Panc1 (cell line): Measurements from ENCODE around the gene STAP2. TPM values are rescaled to one million over a fixed set of nuclear protein-coding genes. Genes with fewer than 3 reads are reported as not detected.

ENCODE experiments used
- ATAC-seq: fragments of 200-7000 bp; cut with Tn5 transposase; 2 replicates; pipeline ENCODE4 v1.9.1; 2020; ENCODE audit warnings: mild to moderate bottlenecking, moderate library complexity
- BruUV-seq: library from RNA; stranded (reverse); fragments of 400-500 nt; replicated peaks from 2 replicates; lab custom pipeline; 2021; lab: Mats Ljungman, UMichigan
- CTCF ChIA-PET: fragments of 300-600 bp; sonication (Branson Sonifier 250); formaldehyde crosslinking; loops from one replicate; lab custom pipeline; 2022; ENCODE audit warnings: antibody characterized with exemption; lab: Charles Lee
- POLR2A ChIA-PET: fragments of 300-600 bp; sonication (Branson Sonifier 250); formaldehyde crosslinking; loops from one replicate; lab custom pipeline; 2022; ENCODE audit warnings: antibody characterized with exemption; lab: Charles Lee
- DNase-seq: peaks from one replicate; pipeline ENCODE4 v3.0.0-alpha.2; 2010; ENCODE audit warnings: low read depth, low spot score
- H3K27ac ChIP-seq: 2 replicates; pipeline ENCODE4 v1.5.1; 2011; ENCODE audit warnings: mild to moderate bottlenecking, low read length, inconsistent platforms
- H3K27me3 ChIP-seq: fragments of 200-500 bp; sonication (Bioruptor generic); 2 replicates; pipeline ENCODE4 v1.6.0; 2014; ENCODE audit warnings: low read length, inconsistent platforms; ENCODE audit not compliant: control insufficient read depth, insufficient read depth
- H3K36me3 ChIP-seq: fragments of 200-500 bp; sonication (Bioruptor generic); 2 replicates; pipeline ENCODE4 v1.5.1; 2014; ENCODE audit warnings: inconsistent platforms, mild to moderate bottlenecking, low read length, moderate library complexity; ENCODE audit not compliant: control insufficient read depth, insufficient read depth
- H3K4me1 ChIP-seq: 2 replicates; pipeline ENCODE4 v1.5.1; 2011; ENCODE audit warnings: inconsistent platforms, mild to moderate bottlenecking, low read length, moderate library complexity; ENCODE audit not compliant: control insufficient read depth, insufficient read depth
- H3K4me3 ChIP-seq, 2 experiments: 2 replicates each; pipeline ENCODE4 v1.5.1; 2011 to 2012; ENCODE audit warnings: low read depth in 2 of 2, low read length in 2 of 2, mild to moderate bottlenecking in 2 of 2, inconsistent platforms in 1 of 2, moderate library complexity in 1 of 2
- H3K9me3 ChIP-seq: fragments of 200-500 bp; sonication (Bioruptor generic); 2 replicates; pipeline ENCODE4 v1.5.1; 2014; ENCODE audit warnings: low read depth, mild to moderate bottlenecking, inconsistent platforms, low read length, moderate library complexity; ENCODE audit not compliant: control insufficient read depth, insufficient read depth
- POLR2AphosphoS5 ChIP-seq: IDR thresholded peaks from 2 replicates; pipeline ENCODE4 v1.6.1; 2012; ENCODE audit warnings: mild to moderate bottlenecking, low read depth, low read length, moderate library complexity
- SIN3A ChIP-seq: IDR thresholded peaks from 2 replicates; pipeline ENCODE4 v1.6.1; 2012; ENCODE audit warnings: low read depth, mild to moderate bottlenecking, low read length, moderate library complexity, borderline replicate concordance; ENCODE audit not compliant: insufficient read depth
- TCF7L2 ChIP-seq: IDR thresholded peaks from 2 replicates; pipeline ENCODE4 v1.6.1; 2011; ENCODE audit warnings: mild to moderate bottlenecking, low read depth, low read length, inconsistent platforms
- in situ Hi-C: cut with HindIII; loops from 2 replicates; pipeline ENCODE4 v1.10.0; 2016; ENCODE audit warnings: low sequenced_read_pairs, low pct_unique_long_range_greater_than_20kb
- intact Hi-C: fragments of 100-400 bp; cut with micrococcal nuclease; formaldehyde crosslinking; loops from one replicate; pipeline ENCODE4 v1.10.0; 2022; ENCODE audit not compliant: unreplicated experiment
- total RNA-seq: library from RNA; stranded (reverse); gene quantifications from one replicate; pipeline ENCODE4 v1.2.1, GENCODE V29; 2021; ENCODE audit not compliant: unreplicated experiment
- TF ChIP-seq, protein P1 (sequence below), 2 experiments: IDR thresholded peaks; 2 replicates each; pipeline ENCODE4 v1.6.1; 2011 to 2012; ENCODE audit warnings: low read depth in 2 of 2, control low read depth in 1 of 2, low read length in 1 of 2, mild to moderate bottlenecking in 1 of 2, moderate library complexity in 1 of 2; ENCODE audit not compliant: insufficient read depth in 1 of 2
- TF ChIP-seq, protein P2 (sequence below): fragments of 450-650 bp; IDR thresholded peaks from 2 replicates; pipeline ENCODE4 v1.5.1; 2017; ENCODE audit warnings: mild to moderate bottlenecking

The STAP2 gene
- total RNA-seq, 1 experiment from 2014 or later: 10.0 TPM

DNA sequence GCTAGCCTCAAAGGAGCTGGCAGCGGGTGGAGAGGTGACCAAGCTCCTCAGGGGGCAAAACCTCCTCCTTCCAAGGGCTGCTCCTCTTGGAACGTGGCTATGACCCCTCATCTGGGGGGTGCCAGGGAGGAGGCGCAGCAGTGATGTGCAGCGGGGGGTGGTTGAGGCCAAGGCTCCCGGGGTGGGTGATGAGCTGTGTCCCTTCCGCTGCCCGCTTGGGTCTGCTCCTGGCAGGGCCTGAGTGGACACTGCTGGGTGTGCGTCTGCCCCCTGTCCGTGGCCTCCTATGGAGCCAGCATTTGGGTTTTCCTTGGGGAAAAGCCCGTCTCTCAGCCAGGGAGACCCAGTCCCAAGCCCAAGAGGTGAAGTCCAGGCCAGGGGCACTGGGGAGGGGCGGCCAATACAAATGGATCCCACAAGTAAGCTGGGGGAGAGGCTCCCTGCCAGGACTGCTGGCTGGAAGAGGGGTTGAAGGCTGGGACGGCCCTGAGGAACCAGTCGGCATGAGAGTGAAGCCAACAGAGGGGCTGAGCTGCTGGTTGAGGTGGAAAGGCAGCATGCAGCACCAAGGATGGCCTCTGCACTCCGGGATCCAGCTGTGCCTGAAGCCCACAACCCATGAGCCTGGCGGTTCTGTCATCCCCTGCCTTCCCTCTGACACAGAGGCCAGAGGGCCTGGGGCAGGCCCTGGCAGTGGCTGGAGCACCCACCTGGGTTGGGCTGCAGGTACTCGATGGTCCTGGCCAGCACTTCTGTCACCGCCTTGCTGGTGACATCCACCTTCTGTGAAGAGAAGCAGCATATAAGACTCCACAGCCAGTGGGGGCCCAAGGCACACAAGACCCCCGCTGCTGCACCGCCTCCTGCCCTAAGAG is 27.4 kb upstream of the STAP2 start:
- Histone ChIP-seq H3K4me3 (no peak overlapping the region), H3K4me1 (peaks cover 40% of the 10 kb centered on the region), H3K36me3 (no peaks in the 10 kb centered on the region), H3K27ac (no peak overlapping the region), H3K9me3 (no peaks in the 10 kb centered on the region), H3K27me3 (no peaks in the 10 kb centered on the region)
- DNase-seq (no peak), ATAC-seq (no peak)
- BruUV-seq: no TSS peak
- ChIA-PET POLR2A (interaction anchor here (0.5 kb wide), 1 partner anchor 35 kb away, joined by 3 read pairs; no protein-coding TSS in a partner anchor), CTCF (no interaction called here)
- intact Hi-C loops: loop anchor here (5.0 kb wide), 1 partner anchor 36 kb away; the partner anchor contains the start of genes CHAF1A and SH3GL1
- TF ChIP-seq POLR2AphosphoS5: no peak
- no peak for TF ChIP-seq SIN3A
- TF ChIP-seq, protein P1, sequence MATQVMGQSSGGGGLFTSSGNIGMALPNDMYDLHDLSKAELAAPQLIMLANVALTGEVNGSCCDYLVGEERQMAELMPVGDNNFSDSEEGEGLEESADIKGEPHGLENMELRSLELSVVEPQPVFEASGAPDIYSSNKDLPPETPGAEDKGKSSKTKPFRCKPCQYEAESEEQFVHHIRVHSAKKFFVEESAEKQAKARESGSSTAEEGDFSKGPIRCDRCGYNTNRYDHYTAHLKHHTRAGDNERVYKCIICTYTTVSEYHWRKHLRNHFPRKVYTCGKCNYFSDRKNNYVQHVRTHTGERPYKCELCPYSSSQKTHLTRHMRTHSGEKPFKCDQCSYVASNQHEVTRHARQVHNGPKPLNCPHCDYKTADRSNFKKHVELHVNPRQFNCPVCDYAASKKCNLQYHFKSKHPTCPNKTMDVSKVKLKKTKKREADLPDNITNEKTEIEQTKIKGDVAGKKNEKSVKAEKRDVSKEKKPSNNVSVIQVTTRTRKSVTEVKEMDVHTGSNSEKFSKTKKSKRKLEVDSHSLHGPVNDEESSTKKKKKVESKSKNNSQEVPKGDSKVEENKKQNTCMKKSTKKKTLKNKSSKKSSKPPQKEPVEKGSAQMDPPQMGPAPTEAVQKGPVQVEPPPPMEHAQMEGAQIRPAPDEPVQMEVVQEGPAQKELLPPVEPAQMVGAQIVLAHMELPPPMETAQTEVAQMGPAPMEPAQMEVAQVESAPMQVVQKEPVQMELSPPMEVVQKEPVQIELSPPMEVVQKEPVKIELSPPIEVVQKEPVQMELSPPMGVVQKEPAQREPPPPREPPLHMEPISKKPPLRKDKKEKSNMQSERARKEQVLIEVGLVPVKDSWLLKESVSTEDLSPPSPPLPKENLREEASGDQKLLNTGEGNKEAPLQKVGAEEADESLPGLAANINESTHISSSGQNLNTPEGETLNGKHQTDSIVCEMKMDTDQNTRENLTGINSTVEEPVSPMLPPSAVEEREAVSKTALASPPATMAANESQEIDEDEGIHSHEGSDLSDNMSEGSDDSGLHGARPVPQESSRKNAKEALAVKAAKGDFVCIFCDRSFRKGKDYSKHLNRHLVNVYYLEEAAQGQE (IDR thresholded peaks at IDR 0.05; ENCODE audit: insufficient read depth in 1 of 2, low read depth in 2 of 2, low read length in 1 of 2): no peak
- TF ChIP-seq TCF7L2: no peak
- TF ChIP-seq, protein P2, sequence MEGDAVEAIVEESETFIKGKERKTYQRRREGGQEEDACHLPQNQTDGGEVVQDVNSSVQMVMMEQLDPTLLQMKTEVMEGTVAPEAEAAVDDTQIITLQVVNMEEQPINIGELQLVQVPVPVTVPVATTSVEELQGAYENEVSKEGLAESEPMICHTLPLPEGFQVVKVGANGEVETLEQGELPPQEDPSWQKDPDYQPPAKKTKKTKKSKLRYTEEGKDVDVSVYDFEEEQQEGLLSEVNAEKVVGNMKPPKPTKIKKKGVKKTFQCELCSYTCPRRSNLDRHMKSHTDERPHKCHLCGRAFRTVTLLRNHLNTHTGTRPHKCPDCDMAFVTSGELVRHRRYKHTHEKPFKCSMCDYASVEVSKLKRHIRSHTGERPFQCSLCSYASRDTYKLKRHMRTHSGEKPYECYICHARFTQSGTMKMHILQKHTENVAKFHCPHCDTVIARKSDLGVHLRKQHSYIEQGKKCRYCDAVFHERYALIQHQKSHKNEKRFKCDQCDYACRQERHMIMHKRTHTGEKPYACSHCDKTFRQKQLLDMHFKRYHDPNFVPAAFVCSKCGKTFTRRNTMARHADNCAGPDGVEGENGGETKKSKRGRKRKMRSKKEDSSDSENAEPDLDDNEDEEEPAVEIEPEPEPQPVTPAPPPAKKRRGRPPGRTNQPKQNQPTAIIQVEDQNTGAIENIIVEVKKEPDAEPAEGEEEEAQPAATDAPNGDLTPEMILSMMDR: no peak
- in situ Hi-C loops: no loop called here

DNA sequence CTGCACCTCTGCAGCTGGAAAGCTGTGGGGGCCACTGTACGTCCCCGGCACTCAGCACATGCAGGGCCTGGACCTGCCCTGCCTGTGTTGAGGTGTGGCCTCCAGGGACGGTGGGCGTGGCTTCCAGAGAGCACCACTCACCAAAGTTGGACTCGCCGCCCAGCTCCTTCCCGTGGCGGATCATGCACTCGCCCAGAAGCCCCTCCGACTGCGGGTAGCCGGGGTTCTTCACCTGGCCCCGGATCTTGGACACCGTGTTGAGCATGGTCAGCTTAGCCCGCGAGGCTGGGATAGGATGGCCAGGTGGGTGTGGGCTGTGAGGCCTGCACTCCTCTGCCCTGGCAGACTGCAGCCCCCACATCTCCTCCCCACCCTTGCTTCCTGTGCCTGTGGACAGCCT is 26.7 kb upstream of the STAP2 start:
- in situ Hi-C loops: no loop called here
- ATAC-seq (no peak), DNase-seq (no peak)
- Histone ChIP-seq H3K27me3 (no peaks in the 10 kb centered on the region), H3K4me1 (peaks cover 40% of the 10 kb centered on the region), H3K36me3 (no peaks in the 10 kb centered on the region), H3K4me3 (no peak overlapping the region), H3K27ac (no peak overlapping the region), H3K9me3 (no peaks in the 10 kb centered on the region)
- TF ChIP-seq, protein P2: no peak
- TF ChIP-seq TCF7L2 (no peak), POLR2AphosphoS5 (no peak), SIN3A (no peak)
- TF ChIP-seq, protein P1 (IDR thresholded peaks at IDR 0.05; ENCODE audit: insufficient read depth in 1 of 2, low read depth in 2 of 2, low read length in 1 of 2): no peak
- ChIA-PET POLR2A (no interaction called here), CTCF (no interaction called here)
- intact Hi-C loops: loop anchor here (5.0 kb wide), 1 partner anchor 37 kb away; the partner anchor contains the start of genes CHAF1A and SH3GL1
- no TSS peak for BruUV-seq
